Hepatocyte (in vitro differentiated cells): ENCODE data around the gene ATP6V1B1.

Experiments
- CTCF ChIP-seq: fragments of 200-600 bp; sonication (generic); IDR thresholded peaks from 2 replicates; pipeline ENCODE4 v1.5.1; 2016; ENCODE audit warnings: antibody characterized with exemption, mild to moderate bottlenecking; ENCODE audit not compliant: poor library complexity
- EZH2phosphoT487 ChIP-seq: fragments of 200-600 bp; sonication (generic); IDR thresholded peaks from one replicate; pipeline ENCODE4 v1.6.1; 2018; ENCODE audit warnings: antibody characterized with exemption, mild to moderate bottlenecking, low read depth, moderate library complexity; ENCODE audit not compliant: unreplicated experiment, severe bottlenecking

DNA sequence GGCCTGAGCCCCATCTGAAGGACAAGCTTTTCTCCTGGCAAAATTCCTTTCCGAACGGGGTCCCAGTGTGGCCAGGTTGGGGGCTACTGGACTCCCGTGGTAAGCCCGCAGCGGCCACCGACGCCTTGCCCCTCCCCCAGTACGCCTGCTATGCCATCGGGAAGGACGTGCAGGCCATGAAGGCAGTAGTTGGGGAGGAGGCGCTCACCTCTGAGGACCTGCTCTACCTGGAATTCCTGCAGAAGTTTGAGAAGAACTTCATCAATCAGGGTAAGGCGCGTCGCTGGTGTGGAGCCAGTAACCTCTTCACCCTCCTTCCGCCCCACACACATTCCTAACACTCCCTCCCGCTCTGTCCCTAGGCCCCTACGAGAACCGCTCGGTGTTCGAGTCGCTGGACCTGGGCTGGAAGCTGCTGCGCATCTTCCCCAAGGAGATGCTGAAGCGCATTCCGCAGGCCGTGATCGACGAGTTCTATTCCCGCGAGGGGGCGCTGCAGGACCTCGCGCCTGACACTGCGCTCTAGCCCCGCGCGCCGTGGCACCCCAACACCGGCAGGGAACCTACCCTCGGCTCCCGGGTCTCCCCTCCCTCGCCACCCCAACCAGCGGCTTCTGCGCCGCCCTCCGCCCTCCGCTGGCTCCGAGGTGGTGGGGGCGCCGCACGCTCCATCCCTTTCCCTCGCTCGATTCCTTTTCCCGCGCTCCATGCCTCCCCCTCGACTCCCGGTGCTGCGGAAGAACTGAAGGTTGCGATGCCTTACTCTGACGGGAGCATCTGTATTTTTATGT lies 29.1 kb downstream of the ATP6V1B1 start:
- TF ChIP-seq CTCF (peak; percentile 82), EZH2phosphoT487 (no peak)
